ENCODE data around the gene VSTM2B.

DNA sequence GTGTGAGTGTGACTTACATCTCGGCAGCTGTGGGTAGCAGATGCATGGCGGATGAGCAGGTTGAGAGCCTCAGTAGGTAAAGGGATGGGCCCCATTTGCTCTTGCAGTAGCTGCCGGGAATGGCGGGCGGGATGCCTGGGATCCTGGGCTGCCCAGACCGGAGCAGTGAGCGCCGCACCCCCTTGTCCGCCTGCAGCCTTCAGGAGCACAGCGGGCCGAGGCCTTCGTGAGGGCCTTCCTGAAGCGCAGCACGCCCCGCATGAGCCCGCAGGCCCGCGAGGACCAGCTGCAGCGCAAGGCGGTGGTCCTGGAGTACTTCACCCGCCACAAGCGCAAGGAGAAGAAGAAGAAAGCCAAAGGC is 84.4 kb downstream of the VSTM2B start:
- TF ChIP-seq, protein P1, sequence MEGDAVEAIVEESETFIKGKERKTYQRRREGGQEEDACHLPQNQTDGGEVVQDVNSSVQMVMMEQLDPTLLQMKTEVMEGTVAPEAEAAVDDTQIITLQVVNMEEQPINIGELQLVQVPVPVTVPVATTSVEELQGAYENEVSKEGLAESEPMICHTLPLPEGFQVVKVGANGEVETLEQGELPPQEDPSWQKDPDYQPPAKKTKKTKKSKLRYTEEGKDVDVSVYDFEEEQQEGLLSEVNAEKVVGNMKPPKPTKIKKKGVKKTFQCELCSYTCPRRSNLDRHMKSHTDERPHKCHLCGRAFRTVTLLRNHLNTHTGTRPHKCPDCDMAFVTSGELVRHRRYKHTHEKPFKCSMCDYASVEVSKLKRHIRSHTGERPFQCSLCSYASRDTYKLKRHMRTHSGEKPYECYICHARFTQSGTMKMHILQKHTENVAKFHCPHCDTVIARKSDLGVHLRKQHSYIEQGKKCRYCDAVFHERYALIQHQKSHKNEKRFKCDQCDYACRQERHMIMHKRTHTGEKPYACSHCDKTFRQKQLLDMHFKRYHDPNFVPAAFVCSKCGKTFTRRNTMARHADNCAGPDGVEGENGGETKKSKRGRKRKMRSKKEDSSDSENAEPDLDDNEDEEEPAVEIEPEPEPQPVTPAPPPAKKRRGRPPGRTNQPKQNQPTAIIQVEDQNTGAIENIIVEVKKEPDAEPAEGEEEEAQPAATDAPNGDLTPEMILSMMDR (IDR thresholded peaks at IDR 0.05; ENCODE audit: poor library complexity): no peak
- no peak for TF ChIP-seq EZH2 (IDR thresholded peaks at IDR 0.05; ENCODE audit: borderline replicate concordance)
